Left lung (tissue), 10 donors: Measurements from ENCODE around the gene DNMT1. TPM values are rescaled to one million over a fixed set of nuclear protein-coding genes. Genes with fewer than 3 reads are reported as not detected.

Experiments used
- ATAC-seq: fragments of 200-7000 bp; cut with Tn5 transposase; one replicate; pipeline ENCODE4 v1.9.1; 2020; ENCODE audit warnings: moderate library complexity
- DNase-seq, 4 donors: peaks; one replicate each; pipeline ENCODE4 v3.0.0-alpha.2; 2013 to 2020
- H3K27ac ChIP-seq, 2 donors: fragments of 200-600 bp; sonication (generic) in 1 of 2; one replicate each; pipeline versions ENCODE4 v1.5.0 to v1.8.0; 2020 to 2021
- H3K27me3 ChIP-seq, 2 donors: fragments of 200-600 bp; sonication (generic) in 1 of 2; one replicate each; pipeline versions ENCODE4 v1.5.0 to v1.8.0; 2020 to 2021
- H3K36me3 ChIP-seq, 2 donors: fragments of 200-600 bp; sonication (generic) in 1 of 2; one replicate each; pipeline versions ENCODE4 v1.5.0 to v1.8.0; 2020 to 2021
- H3K4me1 ChIP-seq, 2 donors: fragments of 200-600 bp; one replicate each; pipeline ENCODE4 v1.8.0; 2021
- H3K4me3 ChIP-seq, 2 donors: fragments of 200-600 bp; sonication (generic) in 1 of 2; one replicate each; pipeline versions ENCODE4 v1.5.0 to v1.8.0; 2020 to 2021; ENCODE audit warnings: mild to moderate bottlenecking in 1 of 2
- H3K9me3 ChIP-seq, 2 donors: fragments of 200-600 bp; sonication (generic) in 1 of 2; one replicate each; pipeline versions ENCODE4 v1.5.0 to v1.8.0; 2020 to 2021
- intact Hi-C, 2 donors: fragments of 100-400 bp; cut with DNase I; formaldehyde crosslinking; loops; one replicate each; pipeline versions ENCODE4 v1.11.2 to v1.14.2; 2022
- polyA plus RNA-seq, 6 donors: library from polyadenylated mRNA; unstranded; fragments of 120-200 nt; gene quantifications; one replicate each; pipeline ENCODE4 v1.2.1, GENCODE V29; 2013; ENCODE audit not compliant: insufficient read length in 6 of 6
- total RNA-seq, 2 donors: library from RNA; stranded (reverse); fragmentation: NEBNext Ultra II Directional; extraction: Animal tissue kit (Norgen Biotek cat#: 25700); gene quantifications; one replicate each; pipeline ENCODE4 v1.2.1, GENCODE V29; 2021
- TF ChIP-seq, protein P1 (sequence below), 2 donors: fragments of 200-600 bp; sonication (generic) in 1 of 2; IDR thresholded peaks; one replicate each; pipeline versions ENCODE4 v1.5.0 to v1.8.0; 2021; ENCODE audit warnings: antibody characterized with exemption in 2 of 2
- donor health status: DM: no; HTN: yes; CAD: no.
- donor health status: DM: no; HTN: no; CAD: no.

The DNMT1 gene
- total and polyA plus RNA-seq, 8 donors = 65.1 to 191 (median 144) TPM

DNA sequence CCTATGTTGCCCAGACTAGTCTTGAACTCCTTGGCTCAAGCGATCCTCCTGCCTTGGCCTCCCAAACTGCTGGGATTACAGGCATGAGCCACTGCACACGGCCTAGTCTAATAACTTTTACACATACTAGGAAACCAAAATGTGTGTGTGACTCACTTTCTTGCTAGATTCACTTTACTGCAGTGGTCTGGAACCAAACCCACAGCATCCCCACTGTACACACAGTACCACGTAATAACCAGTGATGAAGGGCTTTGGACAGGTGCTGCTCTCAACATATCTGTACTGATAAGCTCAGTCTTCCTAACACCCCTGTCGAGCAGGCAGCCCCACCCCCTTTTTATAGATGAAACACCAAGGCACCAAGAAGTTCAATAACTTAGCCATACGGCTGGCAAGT lies 5.1 kb downstream of the DNMT1 start:
- DNase-seq = no peak
- peaks cover 18 to 33% of the 10 kb centered on the region in 2 donors for H3K4me1 ChIP-seq
- ATAC-seq = no peak
- H3K9me3 ChIP-seq = no peaks in the 10 kb centered on the region
- TF ChIP-seq, protein P1, sequence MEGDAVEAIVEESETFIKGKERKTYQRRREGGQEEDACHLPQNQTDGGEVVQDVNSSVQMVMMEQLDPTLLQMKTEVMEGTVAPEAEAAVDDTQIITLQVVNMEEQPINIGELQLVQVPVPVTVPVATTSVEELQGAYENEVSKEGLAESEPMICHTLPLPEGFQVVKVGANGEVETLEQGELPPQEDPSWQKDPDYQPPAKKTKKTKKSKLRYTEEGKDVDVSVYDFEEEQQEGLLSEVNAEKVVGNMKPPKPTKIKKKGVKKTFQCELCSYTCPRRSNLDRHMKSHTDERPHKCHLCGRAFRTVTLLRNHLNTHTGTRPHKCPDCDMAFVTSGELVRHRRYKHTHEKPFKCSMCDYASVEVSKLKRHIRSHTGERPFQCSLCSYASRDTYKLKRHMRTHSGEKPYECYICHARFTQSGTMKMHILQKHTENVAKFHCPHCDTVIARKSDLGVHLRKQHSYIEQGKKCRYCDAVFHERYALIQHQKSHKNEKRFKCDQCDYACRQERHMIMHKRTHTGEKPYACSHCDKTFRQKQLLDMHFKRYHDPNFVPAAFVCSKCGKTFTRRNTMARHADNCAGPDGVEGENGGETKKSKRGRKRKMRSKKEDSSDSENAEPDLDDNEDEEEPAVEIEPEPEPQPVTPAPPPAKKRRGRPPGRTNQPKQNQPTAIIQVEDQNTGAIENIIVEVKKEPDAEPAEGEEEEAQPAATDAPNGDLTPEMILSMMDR (IDR thresholded peaks at IDR 0.05) = no peak
- H3K27ac ChIP-seq = no peak overlapping the region
- no peaks in the 10 kb centered on the region for H3K27me3 ChIP-seq
- peaks cover 0 to 28% of the 10 kb centered on the region in 2 donors for H3K36me3 ChIP-seq
- intact Hi-C loops = no loop called here
- no peak overlapping the region for H3K4me3 ChIP-seq

DNA sequence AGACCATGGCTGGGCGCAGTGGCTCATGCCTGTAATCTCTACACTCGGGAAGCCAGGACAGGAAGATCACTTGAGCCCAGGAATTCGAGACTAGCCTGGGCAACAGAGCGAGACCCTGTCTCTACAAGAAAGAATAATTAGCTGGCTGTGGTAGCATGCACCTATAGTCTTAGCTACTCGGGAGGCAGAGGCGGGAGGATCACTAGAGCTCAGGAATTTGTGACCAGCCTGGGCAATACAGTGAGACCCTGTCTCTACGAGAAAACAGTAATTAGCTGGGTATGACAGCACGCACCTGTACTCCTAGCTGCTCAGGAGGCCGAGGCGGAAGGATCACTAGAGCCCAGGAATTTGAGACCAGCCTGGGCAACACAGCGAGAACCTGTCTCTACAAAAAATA lies 7.4 kb downstream of the DNMT1 start:
- DNase-seq = no peak
- intact Hi-C loops = no loop called here

DNA sequence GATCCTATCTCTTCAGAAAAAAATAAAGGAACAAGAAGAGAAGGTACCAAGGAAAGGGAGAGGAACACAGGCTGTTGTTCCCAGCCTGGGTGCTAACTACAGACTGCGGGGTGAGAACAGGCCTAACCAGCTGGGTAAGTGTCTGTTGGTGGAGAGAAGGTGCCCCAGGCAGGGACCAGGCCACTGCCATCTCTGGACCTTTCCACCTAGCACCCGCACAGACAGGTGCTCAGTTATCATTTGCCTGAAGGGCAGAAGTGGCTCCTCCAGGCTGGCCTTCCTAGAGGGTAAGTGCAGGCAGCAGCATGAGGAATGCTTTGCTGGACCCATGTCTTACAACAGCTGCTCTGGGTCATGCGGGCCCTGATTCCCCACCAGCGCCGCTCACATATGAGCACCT lies 10.1 kb downstream of the DNMT1 start:
- no peaks in the 10 kb centered on the region for H3K27me3 ChIP-seq

More for the DNA sequence above, 7.4 kb downstream of the DNMT1 start:
- TF ChIP-seq, protein P1 (IDR thresholded peaks at IDR 0.05) = no peak
- Histone ChIP-seq H3K4me3 (no peak overlapping the region), H3K4me1 (peaks cover 7 to 15% of the 10 kb centered on the region in 2 donors), H3K27me3 (no peaks in the 10 kb centered on the region), H3K9me3 (no peaks in the 10 kb centered on the region), H3K27ac (no peak overlapping the region), H3K36me3 (peaks cover 0 to 40% of the 10 kb centered on the region in 2 donors)
- no peak for ATAC-seq

DNA sequence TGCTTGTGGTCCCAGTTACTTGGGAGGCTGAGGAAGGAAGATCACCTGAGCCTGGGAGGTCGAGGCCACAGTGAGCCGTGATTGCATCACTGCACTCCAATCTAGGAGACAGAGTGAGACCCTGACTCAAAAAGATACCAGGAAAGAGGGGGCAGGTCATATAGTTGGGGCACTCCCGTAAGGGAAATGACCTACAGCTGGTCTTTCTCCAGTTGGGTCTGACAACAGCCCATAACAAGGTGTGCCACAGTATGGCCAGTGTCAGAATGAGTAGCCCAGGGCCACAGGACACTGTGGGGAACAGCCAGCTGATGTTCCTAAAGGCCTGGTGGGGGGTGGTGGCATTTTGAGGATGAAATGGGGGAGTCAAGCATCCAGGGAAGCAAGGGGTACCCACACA lies 10.8 kb downstream of the DNMT1 start:
- ATAC-seq = no peak
- peaks cover 0 to 60% of the 10 kb centered on the region in 2 donors for H3K36me3 ChIP-seq
- H3K4me1 ChIP-seq = no peaks in the 10 kb centered on the region

More for the DNA sequence above, 10.1 kb downstream of the DNMT1 start:
- peaks cover 0 to 53% of the 10 kb centered on the region in 2 donors for H3K36me3 ChIP-seq
- H3K4me3 ChIP-seq = no peak overlapping the region
- TF ChIP-seq, protein P1 (IDR thresholded peaks at IDR 0.05) = no peak
- ATAC-seq (no peak), DNase-seq (no peak)
- no peaks in the 10 kb centered on the region for H3K9me3 ChIP-seq
- H3K4me1 ChIP-seq = no peaks in the 10 kb centered on the region
- intact Hi-C loops = no loop called here
- H3K27ac ChIP-seq = no peak overlapping the region

DNA sequence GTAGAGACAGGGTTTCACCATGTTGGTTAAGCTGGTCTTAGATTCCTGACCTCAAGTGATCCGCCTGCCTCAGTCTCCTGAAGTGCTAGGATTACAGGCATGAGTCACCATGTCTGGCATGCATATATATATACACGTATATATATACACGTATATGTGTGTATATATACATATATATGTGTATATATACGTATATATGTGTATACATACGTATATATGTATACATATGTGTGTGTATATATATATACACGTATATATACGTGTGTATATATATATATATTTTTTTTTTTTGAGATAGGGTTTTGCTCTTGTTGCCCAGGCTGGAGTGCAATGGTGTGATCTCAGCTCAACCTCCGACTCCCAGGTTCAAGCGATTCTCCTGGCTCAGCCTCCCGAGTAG lies 11.9 kb downstream of the DNMT1 start:
- Histone ChIP-seq H3K4me1 (no peaks in the 10 kb centered on the region), H3K4me3 (no peak overlapping the region), H3K9me3 (no peaks in the 10 kb centered on the region), H3K27me3 (no peaks in the 10 kb centered on the region), H3K27ac (no peak overlapping the region), H3K36me3 (peaks cover 0 to 71% of the 10 kb centered on the region in 2 donors)
- intact Hi-C loops = no loop called here
- TF ChIP-seq, protein P1 (IDR thresholded peaks at IDR 0.05) = no peak
- no peak for DNase-seq
- ATAC-seq = no peak

More for the DNA sequence above, 10.8 kb downstream of the DNMT1 start:
- intact Hi-C loops = no loop called here
- Histone ChIP-seq H3K9me3 (no peaks in the 10 kb centered on the region), H3K4me3 (no peak overlapping the region), H3K27me3 (no peaks in the 10 kb centered on the region), H3K27ac (no peak overlapping the region)
- TF ChIP-seq, protein P1 (IDR thresholded peaks at IDR 0.05) = no peak
- DNase-seq = peak in 1 of 4 donors; percentile 1
